HG03039 (cell line): ENCODE results near the gene RANBP17.
"Not testable (repeated sequence)": the region's sequence is repeated elsewhere in the genome, so short reads cannot be mapped to it uniquely, and the experiment has no call there.

Experiments used
- ATAC-seq: cut with Tn5 transposase; IDR thresholded peaks from one replicate; pipeline ENCODE4 v1.9.1; 2021; ENCODE audit warnings: mild to moderate bottlenecking, moderate library complexity; ENCODE audit not compliant: unreplicated experiment

RANBP17 gene

GRCh38 chr5:171283753-171284152 lies 421.9 kb downstream of the RANBP17 start:
- no peak for ATAC-seq

GRCh38 chr5:171285465-171285864 lies 423.6 kb downstream of the RANBP17 start:
- ATAC-seq, result no peak

GRCh38 chr5:171288066-171288465 lies 426.2 kb downstream of the RANBP17 start:
- ATAC-seq, result no peak

- ATAC-seq, result no peak
These were observed 429.6 kb downstream of the RANBP17 start for GRCh38 chr5:171291371-171291770.

- no peak for ATAC-seq
These were observed 433.5 kb downstream of the RANBP17 start for GRCh38 chr5:171295299-171295698.

- no peak for ATAC-seq
These were observed 434.0 kb downstream of the RANBP17 start for GRCh38 chr5:171295801-171296200.

GRCh38 chr5:171297941-171298340 lies 436.1 kb downstream of the RANBP17 start:
- not testable (repeated sequence) for ATAC-seq

- no peak for ATAC-seq
These were observed 437.4 kb downstream of the RANBP17 start for GRCh38 chr5:171299228-171299627.

GRCh38 chr5:171299851-171300250 lies 438.0 kb downstream of the RANBP17 start:
- ATAC-seq, result no peak

GRCh38 chr5:171300358-171300757 lies 438.5 kb downstream of the RANBP17 start:
- ATAC-seq, result no peak

- no peak for ATAC-seq
These were observed 444.3 kb downstream of the RANBP17 start for GRCh38 chr5:171306166-171306565.

- no peak for ATAC-seq
These were observed 445.2 kb downstream of the RANBP17 start for GRCh38 chr5:171306781-171307591.

GRCh38 chr5:171307789-171308452 lies 446.1 kb downstream of the RANBP17 start:
- no peak for ATAC-seq

GRCh38 chr5:171308453-171309275 lies 446.8 kb downstream of the RANBP17 start, which contains the start of gene TLX3:
Gene TLX3, plus strand, starts transcription at chr5:171309248. Its CDS starts 118 bp downstream, at chr5:171309366.
- no peak for ATAC-seq

- ATAC-seq, result no peak
These were observed 447.7 kb downstream of the RANBP17 start for GRCh38 chr5:171309276-171310211.

GRCh38 chr5:171310212-171310818 lies 448.5 kb downstream of the RANBP17 start:
- no peak for ATAC-seq

- ATAC-seq, result no peak
These were observed 449.1 kb downstream of the RANBP17 start for GRCh38 chr5:171310819-171311321.

GRCh38 chr5:171311322-171312077 lies 449.7 kb downstream of the RANBP17 start:
- ATAC-seq, result no peak
